NCI-H1436 (cell line): ENCODE measurements around the gene TMEM117.
"Not testable (repeated sequence)": the region's sequence is repeated elsewhere in the genome, so short reads cannot be mapped to it uniquely, and the experiment has no call there.

Experiments
- DNase-seq: peaks from one replicate; lab custom pipeline; 2025; lab: John Stamatoyannopoulos, UW

The TMEM117 gene

DNA sequence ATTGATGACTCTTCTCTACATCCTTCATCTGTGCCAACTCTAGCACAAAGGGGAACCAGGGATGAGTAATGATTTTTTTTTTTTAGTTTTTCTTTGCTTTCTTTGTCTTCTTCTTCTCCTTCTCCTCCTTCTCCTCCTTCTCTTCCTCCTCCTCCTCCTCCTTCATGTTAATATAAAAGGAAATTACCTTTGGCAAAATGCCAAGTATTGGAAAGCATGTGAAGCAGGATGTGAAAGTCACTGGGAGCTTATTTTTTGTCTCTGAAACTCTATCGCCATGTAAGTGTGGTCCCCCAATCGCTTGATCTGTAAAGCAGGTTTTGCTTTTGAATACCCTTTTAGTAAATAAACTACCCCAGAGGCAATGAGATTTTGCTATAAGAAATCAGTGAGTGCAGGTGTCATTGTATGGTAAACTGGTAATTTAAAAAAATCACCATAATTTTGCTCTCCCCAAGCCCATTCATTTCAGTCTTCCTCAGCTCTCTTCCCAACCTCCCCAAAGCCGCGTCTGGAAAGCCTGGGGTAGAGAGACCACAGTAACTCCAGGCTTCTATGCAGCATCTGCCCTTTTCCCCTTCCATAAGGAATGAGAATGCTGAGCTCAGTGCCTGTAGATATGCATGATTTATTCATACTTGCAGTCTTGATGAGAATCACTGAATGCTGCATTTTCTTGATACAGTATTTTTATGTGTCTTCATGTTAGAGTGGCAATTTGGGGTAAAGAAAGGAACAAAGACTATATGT, 388.7 kb downstream of the TMEM117 start:
- DNase-seq: no peak

GRCh38 chr12:44225149-44225510, 389.2 kb downstream of the TMEM117 start:
- DNase-seq: no peak

DNA sequence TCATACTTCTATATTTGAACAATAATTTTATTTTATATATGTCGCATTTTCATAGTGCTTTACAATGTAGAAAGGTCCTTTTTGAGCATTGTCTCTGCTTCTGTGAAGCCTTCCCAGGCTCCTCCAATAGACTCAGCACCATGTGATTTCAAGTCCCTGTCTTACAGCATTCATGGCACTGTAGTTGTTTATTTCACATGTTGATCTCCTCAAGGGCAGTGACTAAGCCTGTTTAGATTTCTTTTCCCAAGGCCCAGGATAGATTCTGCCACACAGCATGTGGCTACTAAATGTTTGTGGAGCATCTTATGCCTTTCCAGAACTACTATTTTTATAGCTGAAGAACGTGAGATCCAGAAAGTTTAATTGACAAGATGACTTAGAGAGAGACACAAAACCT, 391.7 kb downstream of the TMEM117 start:
- no peak for DNase-seq

DNA sequence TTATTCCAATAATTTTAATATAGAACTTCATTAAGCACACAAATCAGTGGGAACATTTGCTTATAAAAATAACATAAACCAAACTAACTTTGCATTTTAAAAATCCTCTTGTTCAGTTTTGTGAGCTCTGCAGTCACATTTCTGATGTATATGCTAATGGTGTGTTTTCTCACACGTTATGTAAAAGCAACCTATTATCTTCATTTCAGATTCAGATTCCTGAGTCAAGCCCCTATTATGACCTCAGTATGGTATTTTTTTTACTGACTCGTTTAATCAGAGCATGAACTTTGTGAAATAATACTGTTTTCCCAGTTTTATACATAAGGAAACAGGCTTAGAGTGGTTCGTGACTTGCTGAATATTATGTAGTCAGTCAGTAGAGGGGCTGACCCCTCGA, 394.0 kb downstream of the TMEM117 start:
- DNase-seq: no peak

DNA sequence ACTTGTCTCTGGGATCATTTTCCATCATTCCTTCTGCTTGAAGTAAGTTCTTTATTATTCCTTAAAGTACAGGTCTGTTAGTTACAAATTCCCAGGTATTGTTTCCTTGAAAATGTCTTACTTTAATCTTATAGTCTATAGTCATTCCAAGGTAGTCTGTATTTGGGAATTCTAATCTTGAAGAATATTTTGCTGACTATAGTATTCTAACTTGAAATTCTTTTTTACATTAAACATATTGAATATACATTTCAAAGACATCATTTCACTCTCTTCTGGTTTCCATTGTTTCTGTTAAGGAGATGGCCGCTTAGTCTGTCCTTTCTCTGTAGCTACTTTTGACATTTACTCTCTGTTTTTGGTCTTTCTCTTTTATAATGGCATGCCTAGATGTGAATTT, 399.8 kb downstream of the TMEM117 start:
- DNase-seq: no peak

DNA sequence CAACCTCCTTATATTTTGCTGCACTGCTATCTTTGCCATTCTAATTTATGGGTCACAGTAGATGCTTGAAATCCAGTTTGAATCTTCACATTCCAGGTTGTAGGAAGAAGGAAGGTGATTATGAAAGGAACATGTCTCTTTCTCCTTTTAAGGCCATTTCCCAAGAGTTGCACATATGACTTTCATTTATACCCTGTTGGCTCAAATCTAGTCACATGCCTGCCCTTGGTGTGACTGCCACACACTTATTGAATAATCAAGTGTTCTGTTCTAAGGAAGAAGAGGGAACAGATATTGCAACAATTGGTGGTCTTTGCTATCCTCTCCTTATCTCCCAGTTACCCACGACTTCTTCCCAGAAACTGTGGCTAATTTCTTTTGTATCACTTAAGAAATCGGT, 404.3 kb downstream of the TMEM117 start:
- DNase-seq: no peak

DNA sequence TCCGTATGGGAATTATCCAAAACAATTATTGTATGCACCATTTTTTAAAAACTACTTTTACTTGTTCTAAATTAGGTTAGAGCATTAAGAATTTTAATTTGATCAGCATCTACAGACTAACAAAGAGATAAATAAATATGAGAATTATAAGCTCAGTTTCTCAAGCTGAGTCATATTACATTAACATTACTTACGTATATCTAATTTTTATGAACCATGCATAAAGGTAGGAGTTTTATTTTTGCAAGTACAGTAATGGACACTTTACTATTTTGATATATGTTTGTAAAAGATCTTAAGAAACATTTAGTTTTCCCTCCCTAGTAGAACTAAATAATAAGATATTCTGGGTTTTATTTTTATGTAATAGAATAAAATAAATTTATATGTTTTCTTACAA, 410.1 kb downstream of the TMEM117 start:
- no peak for DNase-seq

DNA sequence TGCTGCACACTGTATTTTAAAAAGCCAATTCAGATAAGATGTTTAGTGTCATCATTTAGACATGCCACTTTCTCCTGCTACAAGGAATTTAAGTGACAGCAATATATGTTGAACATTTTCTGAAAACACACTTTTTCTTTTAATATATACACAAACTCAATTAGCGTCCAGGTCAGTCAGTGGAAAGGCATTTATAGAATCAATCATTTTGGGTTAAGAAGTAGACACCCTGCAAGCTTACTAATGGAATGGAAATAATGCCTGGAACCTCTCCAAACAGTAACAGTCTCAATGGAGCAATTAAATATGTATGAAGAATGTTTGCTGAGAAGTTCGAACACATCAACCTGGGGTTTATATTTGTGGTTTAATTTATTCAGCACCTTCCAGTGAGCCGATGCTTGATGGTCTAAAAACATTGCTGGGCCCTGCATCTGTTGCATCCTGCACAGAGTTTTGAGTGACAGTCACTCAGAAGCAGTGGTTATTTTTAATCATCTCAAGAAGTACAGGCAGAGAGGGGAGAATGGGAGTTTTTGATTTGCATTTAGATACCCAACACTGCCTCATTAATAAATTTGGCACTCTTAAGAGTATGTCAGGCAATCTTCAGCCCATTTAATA, 410.7 kb downstream of the TMEM117 start:
- DNase-seq: no peak

DNA sequence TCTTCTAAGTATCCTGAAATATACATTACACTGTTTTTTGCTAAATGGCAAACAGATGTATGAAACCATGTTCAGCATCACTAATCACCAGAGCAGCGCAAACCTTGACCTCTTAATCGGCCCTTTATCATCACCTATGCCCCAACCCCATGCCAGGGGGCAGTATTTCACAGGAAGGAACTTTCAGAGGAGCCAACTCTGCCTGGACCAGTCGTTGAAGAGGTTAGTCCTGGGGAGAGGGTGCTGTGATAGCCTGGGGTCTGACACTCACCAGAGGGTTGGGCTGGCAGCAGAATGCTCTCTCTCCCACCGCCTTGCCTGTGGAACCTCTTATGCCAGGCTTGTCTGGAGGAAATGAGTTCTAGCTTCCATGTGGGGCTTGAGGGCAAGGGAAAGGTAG, 411.7 kb downstream of the TMEM117 start:
- DNase-seq: no peak

- no peak for DNase-seq
Measured at GRCh38 chr12:44248436-44248835, 412.6 kb downstream of the TMEM117 start.

DNA sequence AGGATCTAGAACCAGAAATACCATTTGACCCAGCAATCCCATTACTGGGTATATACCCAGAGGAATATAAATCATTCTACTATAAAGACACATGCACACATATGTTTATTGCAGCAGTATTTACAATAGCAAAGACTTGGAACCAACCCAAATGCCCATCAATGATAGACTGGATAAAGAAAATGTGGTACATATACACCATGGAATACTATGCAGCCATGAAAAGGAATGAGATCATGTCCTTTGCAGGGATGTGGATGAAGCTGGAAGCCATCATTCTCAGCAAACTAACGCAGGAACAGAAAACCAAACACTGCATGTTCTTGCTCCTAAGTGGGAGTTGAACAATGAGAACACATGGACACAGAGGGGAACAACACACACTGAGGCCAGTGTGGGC, 414.6 kb downstream of the TMEM117 start:
- not testable (repeated sequence) for DNase-seq

DNA sequence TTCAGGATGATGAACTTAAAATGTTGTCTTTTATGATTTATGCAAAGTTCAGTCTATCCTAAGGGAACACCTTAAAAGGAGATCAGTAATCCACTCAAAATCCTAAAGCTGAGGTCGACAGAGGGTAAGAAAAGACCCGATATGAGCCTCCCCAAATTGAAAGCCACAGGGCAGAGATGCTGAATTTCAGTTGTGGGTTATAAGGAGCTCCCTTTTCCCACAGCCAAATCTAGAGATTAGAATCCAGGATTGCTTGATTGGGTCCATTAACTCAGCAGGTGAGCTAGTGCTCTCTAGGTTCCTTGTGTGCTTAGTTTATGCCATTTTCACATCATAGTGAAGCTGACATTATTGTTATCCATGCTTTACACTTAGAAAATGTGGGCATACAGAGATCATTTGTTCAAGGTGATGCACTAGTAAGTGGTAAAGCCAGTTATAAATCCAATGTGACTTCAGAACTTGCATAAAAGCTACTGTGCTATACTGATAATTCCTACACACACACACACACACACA, 417.5 kb downstream of the TMEM117 start:
- DNase-seq: no peak

DNA sequence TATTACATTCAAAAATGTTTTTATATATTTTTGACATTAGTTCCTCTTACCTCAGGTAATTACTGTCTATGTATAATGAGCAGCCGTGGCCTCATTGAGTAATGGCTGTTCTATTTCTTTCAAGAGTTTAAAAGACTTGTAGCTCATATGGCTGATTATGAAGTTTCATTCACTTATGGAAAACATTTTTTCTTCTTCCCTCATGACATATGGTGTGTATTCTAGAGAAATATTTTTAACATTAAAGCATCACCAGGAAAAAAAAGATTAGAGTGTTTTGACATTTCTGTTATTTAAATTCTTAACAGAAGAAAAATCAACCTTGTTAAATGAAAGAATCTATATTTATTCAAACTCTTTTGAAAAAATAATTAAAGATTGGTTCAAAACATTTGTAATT, 422.4 kb downstream of the TMEM117 start:
- no peak for DNase-seq

GRCh38 chr12:44259890-44260289, 424.0 kb downstream of the TMEM117 start:
- no peak for DNase-seq

DNA sequence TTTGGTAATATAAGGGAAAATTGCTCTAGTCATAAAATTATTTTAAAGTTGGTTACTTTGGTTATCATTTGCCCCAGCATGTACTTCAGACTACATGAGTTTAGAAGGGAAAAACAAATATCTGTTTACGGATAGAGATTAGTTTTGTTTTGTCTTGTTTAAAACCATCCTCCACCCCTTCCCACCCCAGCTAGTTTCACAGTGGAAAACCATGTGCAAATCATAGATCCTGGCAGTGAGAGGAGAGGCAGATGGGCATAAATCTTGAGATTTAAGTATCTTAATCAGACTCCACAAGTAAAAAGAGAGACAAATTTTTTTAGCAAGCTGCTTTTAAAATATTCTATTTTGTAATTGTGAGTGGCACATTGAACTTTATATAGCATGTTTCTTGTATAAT, 424.7 kb downstream of the TMEM117 start:
- no peak for DNase-seq

DNA sequence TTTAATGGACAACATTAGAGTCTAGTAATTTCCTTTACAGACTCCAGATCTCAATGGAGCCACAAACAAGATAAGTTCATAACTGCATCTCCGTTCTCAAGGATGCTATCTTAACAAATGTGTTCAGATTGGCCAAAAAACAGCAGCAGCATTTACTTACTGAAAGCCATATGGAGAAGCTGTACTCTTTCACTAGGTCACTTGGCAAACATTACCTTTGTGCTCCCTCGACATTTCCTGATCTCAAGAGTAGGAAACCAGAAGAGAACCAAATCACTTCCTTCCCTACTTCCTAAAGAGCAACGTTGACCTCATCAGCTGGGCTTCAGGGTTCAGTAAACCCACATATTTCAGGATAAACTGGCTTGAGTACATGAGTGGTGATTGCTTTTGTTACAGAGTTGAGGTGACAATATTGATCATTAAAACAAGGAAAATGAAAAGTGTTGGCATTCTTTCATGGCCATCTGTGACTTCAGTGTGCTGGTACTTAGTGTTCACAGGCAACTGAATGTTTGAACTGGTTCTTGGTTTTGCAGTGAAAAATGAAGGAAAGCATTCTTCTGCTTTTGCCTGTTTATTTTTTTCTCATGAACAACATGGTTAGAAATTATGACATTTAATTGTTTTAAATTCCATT, 449.6 kb downstream of the TMEM117 start:
- no peak for DNase-seq

- DNase-seq: no peak
Measured at GRCh38 chr12:44286336-44286735, 450.5 kb downstream of the TMEM117 start.

DNA sequence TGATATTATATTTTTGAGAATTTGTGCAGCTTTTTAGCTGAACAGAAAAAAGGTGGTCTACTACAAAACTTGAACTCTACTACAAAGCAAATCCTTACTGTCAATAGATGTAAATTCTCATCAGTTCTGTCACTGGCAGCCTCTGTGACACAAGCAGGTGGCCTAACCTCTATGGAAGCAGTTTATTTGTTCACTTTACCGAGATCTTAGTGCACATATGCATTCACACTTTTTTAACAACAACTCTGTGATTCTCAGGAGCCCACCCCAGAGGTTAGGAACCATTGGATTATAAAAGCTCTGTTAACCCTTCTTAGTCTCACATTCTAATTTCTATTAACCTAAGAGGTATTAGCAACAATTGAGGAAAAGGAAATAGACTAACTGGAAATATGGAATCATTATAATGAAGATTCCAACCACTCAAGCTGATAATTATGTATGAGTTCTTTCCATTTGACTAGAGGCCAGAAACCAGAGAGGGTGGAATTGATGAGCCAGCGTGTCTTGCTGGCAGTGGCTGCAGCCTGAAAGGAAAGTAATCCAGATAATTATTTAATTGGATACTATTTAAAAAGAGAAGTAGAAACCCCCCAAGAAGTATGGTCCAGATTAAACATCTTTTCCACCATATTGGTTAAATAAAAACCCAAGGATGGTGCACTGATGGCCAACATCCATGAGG, 451.1 kb downstream of the TMEM117 start:
- DNase-seq: no peak

- DNase-seq: no peak
Measured at GRCh38 chr12:44287545-44287944, 451.7 kb downstream of the TMEM117 start.

- DNase-seq: no peak
Measured at GRCh38 chr12:44294649-44295048, 458.8 kb downstream of the TMEM117 start.

GRCh38 chr12:44295958-44296623, 460.2 kb downstream of the TMEM117 start:
- DNase-seq: no peak

DNA sequence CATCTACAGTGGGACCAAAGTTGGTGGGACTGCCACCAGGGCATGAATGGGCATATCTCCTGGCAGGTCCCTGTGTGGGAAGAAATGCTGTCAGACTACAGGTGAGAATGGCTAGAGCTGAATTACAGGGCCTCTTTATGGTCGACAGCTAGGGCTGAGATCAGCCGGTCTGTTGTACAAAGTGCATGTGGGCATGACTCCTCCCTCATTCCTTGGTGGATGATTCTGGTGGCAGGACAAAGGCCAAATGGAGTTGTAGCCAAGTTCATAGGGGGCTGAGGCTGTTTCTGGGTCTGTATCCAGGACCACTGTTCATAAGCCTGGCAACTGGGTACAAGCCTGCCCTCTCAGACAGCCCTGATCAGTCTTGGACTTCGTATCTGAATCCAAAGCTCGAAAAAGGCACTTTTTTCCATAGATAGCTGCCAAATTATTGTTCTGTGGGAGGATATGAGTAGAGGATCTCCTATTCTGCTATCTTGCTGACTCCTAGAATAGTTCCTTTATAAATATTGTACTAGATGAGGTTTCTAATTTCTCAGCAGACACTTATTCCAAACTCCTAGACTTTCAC, 460.8 kb downstream of the TMEM117 start:
- no peak for DNase-seq
